ENCODE measurements around the gene EYA2. TPM values are rescaled to one million over a fixed set of nuclear protein-coding genes. Genes with fewer than 3 reads are reported as not detected.

EYA2 gene
- total RNA-seq, 1 donor: 17.7 TPM

DNA sequence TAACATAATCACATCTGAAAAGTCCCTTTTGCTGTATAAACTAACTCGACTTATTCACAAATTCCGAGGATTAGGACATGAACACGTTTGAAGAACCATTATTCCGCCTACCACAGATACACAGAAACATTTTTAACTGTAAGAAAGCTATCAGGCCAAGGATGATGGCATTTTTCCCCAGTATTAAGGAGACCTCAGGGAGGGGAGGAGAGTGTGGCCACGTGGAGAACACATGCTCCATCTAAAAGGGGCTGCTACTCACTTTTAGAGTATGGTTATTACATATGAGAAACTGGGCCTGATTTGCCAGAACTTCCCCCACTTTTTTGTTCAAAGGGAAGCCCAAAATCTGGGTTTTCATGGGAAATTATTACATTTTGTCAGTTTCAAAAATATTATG lies 153.4 kb downstream of the EYA2 start:
- no peaks in the 10 kb centered on the region for H4K20me1 ChIP-seq (ENCODE audit: insufficient read depth, low read length)
- H2AFZ ChIP-seq (ENCODE audit: low read length): no peak overlapping the region
- H3K79me2 ChIP-seq (ENCODE audit: insufficient read depth, low read length): no peaks in the 10 kb centered on the region
- DNase-seq (ENCODE audit: insufficient read length, low spot score, missing footprints): no peak
- H3K9me3 ChIP-seq (ENCODE audit: low read depth, low read length): peaks cover 5% of the 10 kb centered on the region
- peaks cover 3% of the 10 kb centered on the region for H3K27me3 ChIP-seq (ENCODE audit: insufficient read depth, low read length)
- TF ChIP-seq, protein P1, sequence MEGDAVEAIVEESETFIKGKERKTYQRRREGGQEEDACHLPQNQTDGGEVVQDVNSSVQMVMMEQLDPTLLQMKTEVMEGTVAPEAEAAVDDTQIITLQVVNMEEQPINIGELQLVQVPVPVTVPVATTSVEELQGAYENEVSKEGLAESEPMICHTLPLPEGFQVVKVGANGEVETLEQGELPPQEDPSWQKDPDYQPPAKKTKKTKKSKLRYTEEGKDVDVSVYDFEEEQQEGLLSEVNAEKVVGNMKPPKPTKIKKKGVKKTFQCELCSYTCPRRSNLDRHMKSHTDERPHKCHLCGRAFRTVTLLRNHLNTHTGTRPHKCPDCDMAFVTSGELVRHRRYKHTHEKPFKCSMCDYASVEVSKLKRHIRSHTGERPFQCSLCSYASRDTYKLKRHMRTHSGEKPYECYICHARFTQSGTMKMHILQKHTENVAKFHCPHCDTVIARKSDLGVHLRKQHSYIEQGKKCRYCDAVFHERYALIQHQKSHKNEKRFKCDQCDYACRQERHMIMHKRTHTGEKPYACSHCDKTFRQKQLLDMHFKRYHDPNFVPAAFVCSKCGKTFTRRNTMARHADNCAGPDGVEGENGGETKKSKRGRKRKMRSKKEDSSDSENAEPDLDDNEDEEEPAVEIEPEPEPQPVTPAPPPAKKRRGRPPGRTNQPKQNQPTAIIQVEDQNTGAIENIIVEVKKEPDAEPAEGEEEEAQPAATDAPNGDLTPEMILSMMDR (IDR thresholded peaks at IDR 0.05; ENCODE audit: extremely low read depth, low read depth, low read length): no peak
- H3K4me1 ChIP-seq (ENCODE audit: insufficient read depth, low read length): peaks cover 3% of the 10 kb centered on the region
- peaks cover 4% of the 10 kb centered on the region for H3K36me3 ChIP-seq (ENCODE audit: insufficient read depth, low read length)
- H3K4me2 ChIP-seq (ENCODE audit: insufficient read depth, low read length): no peak overlapping the region
- no peak overlapping the region for H3K4me3 ChIP-seq (ENCODE audit: insufficient read depth, low read length)
- H3K27ac ChIP-seq (ENCODE audit: low read depth, low read length): no peak overlapping the region

DNA sequence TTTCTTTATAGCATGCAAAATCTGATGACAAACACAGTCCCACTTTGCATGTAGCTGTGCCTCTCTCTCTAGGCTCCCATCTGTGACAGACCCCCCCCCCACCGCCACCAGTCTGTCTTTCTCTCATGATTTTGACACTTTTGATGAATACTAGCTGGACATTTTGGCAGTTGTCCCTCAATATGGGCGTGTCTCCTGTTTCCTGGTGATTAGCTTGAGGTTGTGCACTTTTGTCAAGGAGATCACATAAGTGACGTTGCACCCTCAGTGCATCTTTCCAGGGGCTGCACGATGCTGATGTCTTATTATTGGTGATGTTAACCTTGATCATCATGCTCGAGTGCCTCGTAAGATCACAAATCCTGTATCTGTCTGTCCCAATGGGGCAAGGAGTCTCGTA lies 155.1 kb downstream of the EYA2 start:
- peaks cover 3% of the 10 kb centered on the region for H3K9me3 ChIP-seq (ENCODE audit: low read depth, low read length)
- peaks cover 4% of the 10 kb centered on the region for H3K36me3 ChIP-seq (ENCODE audit: insufficient read depth, low read length)
- TF ChIP-seq, protein P1 (IDR thresholded peaks at IDR 0.05; ENCODE audit: extremely low read depth, low read depth, low read length): no peak
- H3K27me3 ChIP-seq (ENCODE audit: insufficient read depth, low read length): peaks cover 3% of the 10 kb centered on the region
- H3K4me2 ChIP-seq (ENCODE audit: insufficient read depth, low read length): no peak overlapping the region
- H3K79me2 ChIP-seq (ENCODE audit: insufficient read depth, low read length): no peaks in the 10 kb centered on the region
- no peaks in the 10 kb centered on the region for H3K4me1 ChIP-seq (ENCODE audit: insufficient read depth, low read length)
- no peak for DNase-seq (ENCODE audit: insufficient read length, low spot score, missing footprints)
- no peak overlapping the region for H3K27ac ChIP-seq (ENCODE audit: low read depth, low read length)
- no peak overlapping the region for H2AFZ ChIP-seq (ENCODE audit: low read length)
- H3K4me3 ChIP-seq (ENCODE audit: insufficient read depth, low read length): no peak overlapping the region
- peaks cover 2% of the 10 kb centered on the region for H4K20me1 ChIP-seq (ENCODE audit: insufficient read depth, low read length)

DNA sequence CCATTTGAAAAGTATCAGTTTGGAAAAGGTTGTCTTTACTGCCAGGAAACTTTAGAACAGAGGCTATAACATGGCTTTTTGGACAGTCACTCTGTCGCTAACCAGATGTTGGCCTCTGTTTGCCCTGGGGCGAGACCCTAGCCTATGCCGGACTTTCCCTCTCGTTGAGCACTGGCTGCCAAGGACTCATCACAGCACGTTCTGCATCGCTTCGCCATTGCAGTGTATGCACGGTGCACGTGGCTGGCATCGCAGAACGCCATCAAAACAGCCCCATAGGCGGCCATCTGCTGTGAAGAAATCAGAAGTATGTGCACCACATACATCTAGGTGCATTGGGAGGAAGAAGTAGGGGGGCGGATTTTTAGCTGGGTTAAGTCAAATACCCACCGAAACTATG lies 156.4 kb downstream of the EYA2 start:
- no peak for DNase-seq (ENCODE audit: insufficient read length, low spot score, missing footprints)
- no peaks in the 10 kb centered on the region for H3K4me1 ChIP-seq (ENCODE audit: insufficient read depth, low read length)
- H3K4me2 ChIP-seq (ENCODE audit: insufficient read depth, low read length): no peak overlapping the region
- peaks cover 4% of the 10 kb centered on the region for H3K36me3 ChIP-seq (ENCODE audit: insufficient read depth, low read length)
- no peaks in the 10 kb centered on the region for H3K9me3 ChIP-seq (ENCODE audit: low read depth, low read length)
- peaks cover 3% of the 10 kb centered on the region for H3K27me3 ChIP-seq (ENCODE audit: insufficient read depth, low read length)
- no peak overlapping the region for H3K27ac ChIP-seq (ENCODE audit: low read depth, low read length)
- no peak overlapping the region for H3K4me3 ChIP-seq (ENCODE audit: insufficient read depth, low read length)
- H3K79me2 ChIP-seq (ENCODE audit: insufficient read depth, low read length): no peaks in the 10 kb centered on the region
- H2AFZ ChIP-seq (ENCODE audit: low read length): no peak overlapping the region
- TF ChIP-seq, protein P1 (IDR thresholded peaks at IDR 0.05; ENCODE audit: extremely low read depth, low read depth, low read length): no peak
- H4K20me1 ChIP-seq (ENCODE audit: insufficient read depth, low read length): peaks cover 2% of the 10 kb centered on the region

DNA sequence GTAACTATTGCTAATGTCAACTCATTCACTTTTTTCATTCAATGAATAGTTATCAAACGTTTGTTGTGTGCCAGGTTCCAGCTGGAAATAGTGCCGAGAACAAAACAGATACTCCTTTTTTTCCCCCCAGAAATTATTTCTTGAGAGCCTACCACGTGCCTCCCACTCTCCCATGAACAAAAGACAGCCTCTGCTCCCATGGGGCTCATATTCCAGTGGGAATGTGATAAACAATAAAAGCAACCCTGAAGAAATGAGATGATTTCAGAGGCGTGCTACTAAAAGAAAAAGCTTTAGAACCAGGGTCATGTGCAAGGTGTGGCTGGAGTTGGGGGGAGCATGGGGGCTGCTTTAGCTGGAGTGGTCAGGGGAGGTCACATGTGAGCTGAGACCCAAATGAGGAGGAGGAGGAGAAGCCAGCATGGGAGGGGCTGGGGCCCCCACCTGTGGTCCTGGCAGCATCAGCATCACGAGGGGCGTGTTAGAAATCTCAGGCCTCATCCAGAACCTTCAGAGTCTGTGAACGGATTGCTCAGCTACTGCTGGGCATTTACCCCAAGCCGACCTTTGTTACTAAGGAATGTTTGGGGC lies 157.4 kb downstream of the EYA2 start:
- Histone ChIP-seq H3K4me3 (ENCODE audit: insufficient read depth, low read length) (no peak overlapping the region), H3K27me3 (ENCODE audit: insufficient read depth, low read length) (peaks cover 3% of the 10 kb centered on the region), H3K27ac (ENCODE audit: low read depth, low read length) (no peak overlapping the region), H4K20me1 (ENCODE audit: insufficient read depth, low read length) (peaks cover 2% of the 10 kb centered on the region), H2AFZ (ENCODE audit: low read length) (no peak overlapping the region), H3K4me1 (ENCODE audit: insufficient read depth, low read length) (no peaks in the 10 kb centered on the region), H3K9me3 (ENCODE audit: low read depth, low read length) (no peaks in the 10 kb centered on the region), H3K36me3 (ENCODE audit: insufficient read depth, low read length) (peaks cover 4% of the 10 kb centered on the region), H3K4me2 (ENCODE audit: insufficient read depth, low read length) (no peak overlapping the region), H3K79me2 (ENCODE audit: insufficient read depth, low read length) (no peaks in the 10 kb centered on the region)
- TF ChIP-seq, protein P1 (IDR thresholded peaks at IDR 0.05; ENCODE audit: extremely low read depth, low read depth, low read length): no peak
- no peak for DNase-seq (ENCODE audit: insufficient read length, low spot score, missing footprints)
